DOHH2 (cell line): ENCODE results near the gene WDR48.

Source experiments
- H3F3A ChIP-seq: fragments of 200-600 bp; sonication (generic), shearing (Covaris generic); 2 replicates; pipeline ENCODE4 v1.6.0; 2016; ENCODE audit warnings: antibody characterized with exemption, mild to moderate bottlenecking; ENCODE audit not compliant: control insufficient read depth, insufficient read depth
- H3K27ac ChIP-seq: fragments of 200-600 bp; sonication (generic); 2 replicates; pipeline ENCODE4 v1.5.1; 2014; ENCODE audit warnings: low read depth, mild to moderate bottlenecking, low read length, moderate library complexity
- H3K27me3 ChIP-seq: fragments of 200-600 bp; sonication (generic); 2 replicates; pipeline ENCODE4 v1.6.1; 2014; ENCODE audit warnings: mild to moderate bottlenecking, low read length, mixed read lengths; ENCODE audit not compliant: control insufficient read depth
- H3K36me3 ChIP-seq: fragments of 200-600 bp; sonication (generic); 2 replicates; pipeline ENCODE4 v1.6.1; 2014; ENCODE audit warnings: mild to moderate bottlenecking, low read length, moderate library complexity, mixed read lengths; ENCODE audit not compliant: control insufficient read depth
- H3K4me1 ChIP-seq: fragments of 200-600 bp; sonication (generic); 2 replicates; pipeline ENCODE4 v1.6.1; 2014; ENCODE audit warnings: mild to moderate bottlenecking, low read length, mixed read lengths; ENCODE audit not compliant: control insufficient read depth
- H3K4me2 ChIP-seq: fragments of 200-600 bp; sonication (generic); 2 replicates; pipeline ENCODE4 v1.6.0; 2014; ENCODE audit warnings: mild to moderate bottlenecking, low read length, moderate library complexity
- H3K4me3 ChIP-seq: fragments of 200-600 bp; sonication (generic); 2 replicates; pipeline ENCODE4 v1.5.1; 2014; ENCODE audit warnings: mild to moderate bottlenecking, low read length, mixed read lengths
- H3K79me2 ChIP-seq: fragments of 200-600 bp; sonication (generic); 2 replicates; pipeline ENCODE4 v1.6.1; 2014; ENCODE audit warnings: mild to moderate bottlenecking, low read length, mixed read lengths; ENCODE audit not compliant: control insufficient read depth
- H3K9me2 ChIP-seq: fragments of 200-600 bp; sonication (generic); replicated peaks from 2 replicates; pipeline ENCODE4 v1.6.1; 2014; ENCODE audit warnings: mild to moderate bottlenecking, low read length, mixed read lengths; ENCODE audit not compliant: control insufficient read depth
- H3K9me3 ChIP-seq: fragments of 200-600 bp; sonication (generic); 2 replicates; pipeline ENCODE4 v1.6.1; 2014; ENCODE audit warnings: antibody characterized with exemption, low read length, mixed read lengths; ENCODE audit not compliant: control insufficient read depth, insufficient read depth
- H4K20me1 ChIP-seq: fragments of 200-600 bp; sonication (generic); 2 replicates; pipeline ENCODE4 v1.6.0; 2014; ENCODE audit warnings: low read depth, mild to moderate bottlenecking, antibody characterized with exemption, low read length, moderate library complexity; ENCODE audit not compliant: control insufficient read depth, insufficient read depth
- CTCF ChIP-seq: fragments of 200-600 bp; sonication (generic); IDR thresholded peaks from one replicate; pipeline ENCODE4 v1.5.1; 2014; ENCODE audit warnings: antibody characterized with exemption, mild to moderate bottlenecking, low read depth, low read length; ENCODE audit not compliant: poor library complexity, severe bottlenecking
- EZH2phosphoT487 ChIP-seq: fragments of 200-600 bp; sonication (generic); IDR thresholded peaks from 2 replicates; pipeline ENCODE4 v1.6.1; 2017; ENCODE audit warnings: borderline replicate concordance, mild to moderate bottlenecking, antibody characterized with exemption, low read length, moderate library complexity, mixed read lengths

Gene WDR48

GRCh38 chr3:39021029-39021428 lies 30.8 kb upstream of the WDR48 start:
- Histone ChIP-seq H3K79me2 (no peaks in the 10 kb centered on the region), H3K27me3 (peaks cover 6% of the 10 kb centered on the region; the same call in 1 of the 2 replicates), H3K4me1 (no peaks in the 10 kb centered on the region), H3K4me2 (no peak overlapping the region), H3K9me3 (no peaks in the 10 kb centered on the region), H3K4me3 (no peak overlapping the region), H3K9me2 (no peaks in the 10 kb centered on the region), H4K20me1 (no peaks in the 10 kb centered on the region), H3K27ac (no peak overlapping the region), H3F3A (no peaks in the 10 kb centered on the region), H3K36me3 (no peaks in the 10 kb centered on the region)
- no peak for TF ChIP-seq EZH2phosphoT487
- no peak for TF ChIP-seq CTCF

- Histone ChIP-seq H3K27ac (no peak overlapping the region), H3K9me2 (no peaks in the 10 kb centered on the region), H3K4me3 (no peak overlapping the region), H3F3A (no peaks in the 10 kb centered on the region), H4K20me1 (no peaks in the 10 kb centered on the region), H3K36me3 (no peaks in the 10 kb centered on the region), H3K79me2 (no peaks in the 10 kb centered on the region), H3K4me2 (no peak overlapping the region), H3K27me3 (peaks cover 10% of the 10 kb centered on the region), H3K4me1 (no peaks in the 10 kb centered on the region), H3K9me3 (no peaks in the 10 kb centered on the region)
- TF ChIP-seq EZH2phosphoT487 = no peak
- no peak for TF ChIP-seq CTCF
Observed at GRCh38 chr3:39021465-39022285, 30.1 kb upstream of the WDR48 start.

GRCh38 chr3:39022286-39022630 lies 29.6 kb upstream of the WDR48 start:
- H3K27ac ChIP-seq = no peak overlapping the region
- H3K27me3 ChIP-seq = peaks cover 13% of the 10 kb centered on the region
- no peaks in the 10 kb centered on the region for H3K36me3 ChIP-seq
- no peak overlapping the region for H3K4me2 ChIP-seq
- H3K79me2 ChIP-seq = no peaks in the 10 kb centered on the region
- H3K9me3 ChIP-seq = no peaks in the 10 kb centered on the region
- H3K9me2 ChIP-seq = no peaks in the 10 kb centered on the region
- no peaks in the 10 kb centered on the region for H4K20me1 ChIP-seq
- no peaks in the 10 kb centered on the region for H3K4me1 ChIP-seq
- no peaks in the 10 kb centered on the region for H3F3A ChIP-seq
- TF ChIP-seq EZH2phosphoT487 (no peak), CTCF (no peak)
- H3K4me3 ChIP-seq = no peak overlapping the region
